ENCODE results near the gene ABCC1.
"Not testable (repeated sequence)": the region's sequence is repeated elsewhere in the genome, so short reads cannot be mapped to it uniquely, and the experiment has no call there.

ABCC1 gene

GRCh38 chr16:16163571-16163970 is 214.2 kb downstream of the ABCC1 start:
- DNase-seq: no peak

GRCh38 chr16:16164243-16164642 is 214.8 kb downstream of the ABCC1 start:
- DNase-seq: no peak

GRCh38 chr16:16166085-16166484 is 216.7 kb downstream of the ABCC1 start:
- DNase-seq: no peak

GRCh38 chr16:16166949-16167348 is 217.5 kb downstream of the ABCC1 start:
- DNase-seq: no peak

GRCh38 chr16:16167927-16168326 is 218.5 kb downstream of the ABCC1 start:
- no peak for DNase-seq

GRCh38 chr16:16168431-16168830 is 219.0 kb downstream of the ABCC1 start:
- DNase-seq: no peak

GRCh38 chr16:16169615-16170014 is 220.2 kb downstream of the ABCC1 start:
- no peak for DNase-seq

GRCh38 chr16:16171332-16171919 is 222.0 kb downstream of the ABCC1 start:
- no peak for DNase-seq

- no peak for DNase-seq
Observed at GRCh38 chr16:16172991-16173390, 223.6 kb downstream of the ABCC1 start.

GRCh38 chr16:16175296-16175695 is 225.9 kb downstream of the ABCC1 start:
- DNase-seq: no peak

- DNase-seq: no peak
Observed at GRCh38 chr16:16176328-16176727, 226.9 kb downstream of the ABCC1 start.

- DNase-seq: no peak
Observed at GRCh38 chr16:16178455-16179162, 229.2 kb downstream of the ABCC1 start.

- not testable (repeated sequence) for DNase-seq
Observed at GRCh38 chr16:16181748-16182147, 232.3 kb downstream of the ABCC1 start.

GRCh38 chr16:16182918-16183317 is 233.5 kb downstream of the ABCC1 start:
- DNase-seq: no peak

- no peak for DNase-seq
Observed at GRCh38 chr16:16183562-16183961, 234.1 kb downstream of the ABCC1 start.

GRCh38 chr16:16184594-16184993 is 235.2 kb downstream of the ABCC1 start:
- no peak for DNase-seq

GRCh38 chr16:16185095-16185494 is 235.7 kb downstream of the ABCC1 start:
- DNase-seq: no peak

- DNase-seq: no peak
Observed at GRCh38 chr16:16186820-16187219, 237.4 kb downstream of the ABCC1 start.

- DNase-seq: no peak
Observed at GRCh38 chr16:16188827-16189226, 239.4 kb downstream of the ABCC1 start.

- DNase-seq: no peak
Observed at GRCh38 chr16:16189842-16190241, 240.4 kb downstream of the ABCC1 start.

- no peak for DNase-seq
Observed at GRCh38 chr16:16190546-16190945, 241.1 kb downstream of the ABCC1 start.

GRCh38 chr16:16190966-16191365 is 241.6 kb downstream of the ABCC1 start:
- not testable (repeated sequence) for DNase-seq

GRCh38 chr16:16191493-16192167 is 242.2 kb downstream of the ABCC1 start:
- no peak for DNase-seq

Data from effector CD4-positive, alpha-beta T cell (primary cell).